NCI-H345 treated with DMSO at 0.1 percent for 48 hours (cell line): ENCODE results near the gene FHAD1.
"Not testable (repeated sequence)": the region's sequence is repeated elsewhere in the genome, so short reads cannot be mapped to it uniquely, and the experiment has no call there.

ENCODE experiments used
- DNase-seq: peaks from one replicate; lab custom pipeline; 2025; ENCODE audit not compliant: unreplicated experiment; lab: John Stamatoyannopoulos, UW

Gene FHAD1

GRCh38 chr1:15430787-15431570, 184.0 kb downstream of the FHAD1 start:
- DNase-seq = peak; percentile 20

GRCh38 chr1:15431571-15431948, 184.5 kb downstream of the FHAD1 start:
- no peak for DNase-seq

GRCh38 chr1:15432324-15432723, 185.3 kb downstream of the FHAD1 start:
- no peak for DNase-seq

GRCh38 chr1:15433471-15433870, 186.4 kb downstream of the FHAD1 start:
- DNase-seq = no peak

GRCh38 chr1:15434739-15435138, 187.7 kb downstream of the FHAD1 start:
- DNase-seq = not testable (repeated sequence)

GRCh38 chr1:15435239-15436077, 188.4 kb downstream of the FHAD1 start:
- DNase-seq = no peak

GRCh38 chr1:15436881-15437442, 189.9 kb downstream of the FHAD1 start:
- no peak for DNase-seq

GRCh38 chr1:15439325-15439724, 192.3 kb downstream of the FHAD1 start:
- DNase-seq = no peak

GRCh38 chr1:15440357-15440756, 193.3 kb downstream of the FHAD1 start:
- no peak for DNase-seq

- DNase-seq = no peak
Observed at GRCh38 chr1:15441247-15441646, 194.2 kb downstream of the FHAD1 start.

- no peak for DNase-seq
Observed at GRCh38 chr1:15442119-15442518, 195.1 kb downstream of the FHAD1 start.

GRCh38 chr1:15442759-15443158, 195.7 kb downstream of the FHAD1 start:
- no peak for DNase-seq

- DNase-seq = no peak
Observed at GRCh38 chr1:15443281-15443680, 196.3 kb downstream of the FHAD1 start.

- no peak for DNase-seq
Observed at GRCh38 chr1:15444468-15445389, 197.7 kb downstream of the FHAD1 start.

GRCh38 chr1:15445390-15446122, 198.5 kb downstream of the FHAD1 start:
- DNase-seq = no peak

- no peak for DNase-seq
Observed at GRCh38 chr1:15446212-15446611, 199.2 kb downstream of the FHAD1 start.
